ENCODE results near the gene ZMYND12.
A peak's percentile ranks its signal among the peaks of the same experiment; 100 is the strongest.

The ZMYND12 gene

DNA sequence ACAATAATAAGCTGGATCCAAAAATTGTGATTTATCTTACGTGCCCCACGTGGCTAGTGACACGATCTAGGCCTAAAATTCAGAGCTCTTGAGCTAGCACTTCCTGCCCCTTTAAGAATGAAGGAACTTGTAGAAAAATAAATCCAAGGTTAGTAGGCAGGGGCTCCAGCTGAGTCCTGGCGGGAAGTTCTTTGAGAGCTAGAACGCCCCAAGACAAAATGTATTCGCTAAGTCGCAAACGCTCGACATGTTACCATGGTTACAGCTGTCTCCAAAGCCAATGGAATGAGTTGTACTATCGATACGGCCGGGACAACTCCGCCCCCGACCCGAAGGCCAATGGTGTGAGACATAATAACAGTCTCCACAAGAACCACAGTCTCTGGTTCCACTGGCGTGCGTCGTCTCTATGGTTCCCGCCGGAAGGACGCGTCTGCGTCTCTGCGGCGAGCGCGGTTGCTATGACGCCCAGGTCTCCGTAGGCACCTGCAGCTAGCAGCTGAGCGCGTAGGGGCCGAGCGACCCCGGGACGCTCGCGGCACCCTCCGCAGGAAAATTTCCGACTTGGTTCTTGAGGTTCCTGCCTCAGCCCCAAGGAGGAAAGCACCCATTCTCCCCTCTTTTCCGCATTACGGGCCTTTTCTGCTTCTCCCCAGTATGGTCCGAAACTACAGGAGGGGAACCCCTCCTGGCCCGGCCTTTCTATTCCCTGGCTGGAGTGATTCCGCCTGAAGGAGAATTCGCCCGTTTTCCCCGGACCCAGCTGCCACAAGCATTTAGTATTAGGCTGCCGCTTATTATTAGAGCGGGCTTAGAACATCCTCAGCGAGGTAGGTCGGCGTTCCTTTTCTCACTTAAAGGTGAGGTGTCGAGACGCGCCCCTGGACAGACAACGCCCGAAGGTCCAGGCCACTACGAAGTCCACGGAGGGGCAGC, 7.3 kb upstream of the ZMYND12 start, which contains the start of gene CCDC30:
Gene CCDC30 (plus strand): TSS at position 459 of the 936 bp plus-strand sequence. CDS start 17,266 bp downstream, outside the sequence.
- TF ChIP-seq, protein P1, sequence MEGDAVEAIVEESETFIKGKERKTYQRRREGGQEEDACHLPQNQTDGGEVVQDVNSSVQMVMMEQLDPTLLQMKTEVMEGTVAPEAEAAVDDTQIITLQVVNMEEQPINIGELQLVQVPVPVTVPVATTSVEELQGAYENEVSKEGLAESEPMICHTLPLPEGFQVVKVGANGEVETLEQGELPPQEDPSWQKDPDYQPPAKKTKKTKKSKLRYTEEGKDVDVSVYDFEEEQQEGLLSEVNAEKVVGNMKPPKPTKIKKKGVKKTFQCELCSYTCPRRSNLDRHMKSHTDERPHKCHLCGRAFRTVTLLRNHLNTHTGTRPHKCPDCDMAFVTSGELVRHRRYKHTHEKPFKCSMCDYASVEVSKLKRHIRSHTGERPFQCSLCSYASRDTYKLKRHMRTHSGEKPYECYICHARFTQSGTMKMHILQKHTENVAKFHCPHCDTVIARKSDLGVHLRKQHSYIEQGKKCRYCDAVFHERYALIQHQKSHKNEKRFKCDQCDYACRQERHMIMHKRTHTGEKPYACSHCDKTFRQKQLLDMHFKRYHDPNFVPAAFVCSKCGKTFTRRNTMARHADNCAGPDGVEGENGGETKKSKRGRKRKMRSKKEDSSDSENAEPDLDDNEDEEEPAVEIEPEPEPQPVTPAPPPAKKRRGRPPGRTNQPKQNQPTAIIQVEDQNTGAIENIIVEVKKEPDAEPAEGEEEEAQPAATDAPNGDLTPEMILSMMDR (IDR thresholded peaks at IDR 0.05; ENCODE audit: extremely low read depth, insufficient read depth, missing control alignments): no peak
- in situ Hi-C loops (cut with MboI; ENCODE audit: low pct_unique_long_range_greater_than_20kb, low sequenced_read_pairs, unreplicated experiment): no loop called here
- DNase-seq (ENCODE audit: low spot score): peak; percentile 96

DNA sequence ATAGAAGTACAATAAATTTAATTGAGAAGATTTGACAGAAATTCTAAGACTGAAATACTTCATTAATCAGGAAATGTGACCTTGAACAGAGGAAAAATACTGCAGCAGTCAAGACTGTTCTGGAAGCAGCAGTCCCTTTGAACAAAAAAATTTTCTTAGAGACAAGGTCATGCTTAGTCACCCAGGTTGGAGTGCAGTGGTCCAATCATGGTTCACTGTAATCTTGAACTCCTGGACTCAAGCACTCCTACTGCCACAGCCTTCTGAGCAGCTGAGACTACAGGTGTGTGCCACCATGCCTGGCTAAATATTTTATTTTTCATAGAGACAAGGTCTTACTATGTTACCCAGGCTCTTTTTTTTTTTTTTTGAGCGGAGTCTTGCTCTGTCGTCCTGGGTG, 5.4 kb upstream of the ZMYND12 start:
- TF ChIP-seq, protein P1 (IDR thresholded peaks at IDR 0.05; ENCODE audit: extremely low read depth, insufficient read depth, missing control alignments): no peak
- in situ Hi-C loops (cut with MboI; ENCODE audit: low pct_unique_long_range_greater_than_20kb, low sequenced_read_pairs, unreplicated experiment): no loop called here
- DNase-seq (ENCODE audit: low spot score): no peak

DNA sequence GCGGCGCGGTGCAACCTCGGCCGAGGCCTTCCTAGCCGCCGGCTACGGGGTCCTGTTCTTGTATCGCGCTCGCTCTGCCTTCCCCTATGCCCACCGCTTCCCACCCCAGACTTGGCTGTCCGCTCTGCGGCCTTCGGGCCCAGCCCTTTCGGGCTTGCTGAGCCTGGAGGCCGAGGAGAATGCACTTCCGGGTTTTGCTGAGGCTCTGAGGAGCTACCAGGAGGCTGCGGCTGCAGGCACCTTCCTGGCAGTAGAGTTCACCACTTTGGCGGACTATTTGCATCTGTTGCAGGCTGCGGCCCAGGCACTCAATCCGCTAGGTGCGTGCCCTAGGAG, 900 bp upstream of the ZMYND12 start:
- in situ Hi-C loops (cut with MboI; ENCODE audit: low pct_unique_long_range_greater_than_20kb, low sequenced_read_pairs, unreplicated experiment): no loop called here
- DNase-seq (ENCODE audit: low spot score): peak; percentile 78
- TF ChIP-seq, protein P1 (IDR thresholded peaks at IDR 0.05; ENCODE audit: extremely low read depth, insufficient read depth, missing control alignments): no peak

DNA sequence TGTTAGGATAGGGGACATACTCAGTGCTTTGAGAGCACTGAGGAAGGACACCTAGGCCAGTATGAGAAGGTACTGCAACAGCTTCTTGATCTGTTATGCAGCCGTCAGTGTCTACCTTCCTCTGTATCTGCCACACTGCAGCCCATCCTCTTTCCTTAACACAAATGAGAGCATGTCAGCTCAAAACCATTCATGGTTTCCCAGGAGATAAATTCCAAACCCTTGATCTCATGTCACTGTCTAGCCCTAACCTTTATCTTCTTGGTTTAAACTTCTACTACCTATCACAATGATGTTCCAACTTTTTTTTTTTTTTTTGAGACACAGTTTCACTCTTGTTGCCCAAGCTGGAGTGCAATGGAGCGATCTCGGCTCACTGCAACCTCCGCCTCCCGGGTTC, 1.4 kb downstream of the ZMYND12 start:
- in situ Hi-C loops (cut with MboI; ENCODE audit: low pct_unique_long_range_greater_than_20kb, low sequenced_read_pairs, unreplicated experiment): no loop called here
- TF ChIP-seq, protein P1 (IDR thresholded peaks at IDR 0.05; ENCODE audit: extremely low read depth, insufficient read depth, missing control alignments): no peak
- DNase-seq (ENCODE audit: low spot score): no peak

DNA sequence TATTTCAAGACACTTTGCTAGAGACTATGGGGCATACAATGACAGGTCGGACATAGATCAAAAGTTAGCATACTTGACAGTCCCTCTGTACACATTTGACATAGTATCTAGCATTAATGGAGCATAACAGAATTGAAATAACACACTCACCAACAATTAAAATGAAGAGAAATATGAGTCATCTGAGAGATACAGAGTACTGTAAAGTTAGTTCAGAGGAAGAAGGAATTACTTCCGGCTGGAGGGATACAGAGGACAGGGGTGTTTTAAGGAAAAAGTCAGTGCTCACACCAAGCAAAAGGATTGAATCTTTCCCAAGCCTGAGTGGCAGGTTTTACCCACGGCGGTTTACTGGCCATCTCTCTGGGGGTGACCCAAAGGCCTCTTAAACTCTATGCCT, 2.4 kb downstream of the ZMYND12 start:
- DNase-seq (ENCODE audit: low spot score): no peak
- TF ChIP-seq, protein P1 (IDR thresholded peaks at IDR 0.05; ENCODE audit: extremely low read depth, insufficient read depth, missing control alignments): no peak
- in situ Hi-C loops (cut with MboI; ENCODE audit: low pct_unique_long_range_greater_than_20kb, low sequenced_read_pairs, unreplicated experiment): no loop called here

DNA sequence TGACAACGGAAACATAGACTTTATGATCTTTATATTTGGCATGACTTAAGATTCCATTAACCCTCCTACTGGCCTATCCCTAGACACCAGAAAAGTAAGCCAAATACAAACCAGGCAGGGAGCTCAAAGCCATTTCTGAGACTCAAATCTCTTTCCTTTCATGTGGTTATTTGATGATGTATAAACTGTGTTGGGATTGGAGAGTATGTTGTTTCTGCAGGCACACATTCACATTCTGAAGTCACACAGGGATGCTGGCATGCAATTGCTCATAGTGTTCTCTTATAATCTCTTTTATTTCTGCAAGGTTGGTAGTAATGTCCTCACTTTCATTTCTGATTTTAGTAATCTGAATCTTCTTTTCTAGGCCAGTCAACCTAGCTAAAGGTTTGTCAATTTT, 5.8 kb downstream of the ZMYND12 start:
- TF ChIP-seq, protein P1 (IDR thresholded peaks at IDR 0.05; ENCODE audit: extremely low read depth, insufficient read depth, missing control alignments): no peak
- DNase-seq (ENCODE audit: low spot score): no peak
- in situ Hi-C loops (cut with MboI; ENCODE audit: low pct_unique_long_range_greater_than_20kb, low sequenced_read_pairs, unreplicated experiment): no loop called here
